Measurements from ENCODE around the gene CREG2.
"Not testable (repeated sequence)": the region's sequence is repeated elsewhere in the genome, so short reads cannot be mapped to it uniquely, and the experiment has no call there.

The CREG2 gene

GRCh38 chr2:101356521-101356920, 30.8 kb downstream of the CREG2 start:
- TF ChIP-seq, protein P1, sequence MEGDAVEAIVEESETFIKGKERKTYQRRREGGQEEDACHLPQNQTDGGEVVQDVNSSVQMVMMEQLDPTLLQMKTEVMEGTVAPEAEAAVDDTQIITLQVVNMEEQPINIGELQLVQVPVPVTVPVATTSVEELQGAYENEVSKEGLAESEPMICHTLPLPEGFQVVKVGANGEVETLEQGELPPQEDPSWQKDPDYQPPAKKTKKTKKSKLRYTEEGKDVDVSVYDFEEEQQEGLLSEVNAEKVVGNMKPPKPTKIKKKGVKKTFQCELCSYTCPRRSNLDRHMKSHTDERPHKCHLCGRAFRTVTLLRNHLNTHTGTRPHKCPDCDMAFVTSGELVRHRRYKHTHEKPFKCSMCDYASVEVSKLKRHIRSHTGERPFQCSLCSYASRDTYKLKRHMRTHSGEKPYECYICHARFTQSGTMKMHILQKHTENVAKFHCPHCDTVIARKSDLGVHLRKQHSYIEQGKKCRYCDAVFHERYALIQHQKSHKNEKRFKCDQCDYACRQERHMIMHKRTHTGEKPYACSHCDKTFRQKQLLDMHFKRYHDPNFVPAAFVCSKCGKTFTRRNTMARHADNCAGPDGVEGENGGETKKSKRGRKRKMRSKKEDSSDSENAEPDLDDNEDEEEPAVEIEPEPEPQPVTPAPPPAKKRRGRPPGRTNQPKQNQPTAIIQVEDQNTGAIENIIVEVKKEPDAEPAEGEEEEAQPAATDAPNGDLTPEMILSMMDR (IDR thresholded peaks at IDR 0.05; ENCODE audit: insufficient read depth, low read depth, low read length, missing control alignments): no peak
- H3K4me3 ChIP-seq (ENCODE audit: low read length): no peak overlapping the region
- DNase-seq (ENCODE audit: low read depth): peak; percentile 48

- H3K4me3 ChIP-seq (ENCODE audit: low read length): no peak overlapping the region
- DNase-seq (ENCODE audit: low read depth): no peak
- TF ChIP-seq, protein P1 (IDR thresholded peaks at IDR 0.05; ENCODE audit: insufficient read depth, low read depth, low read length, missing control alignments): no peak
Measured at GRCh38 chr2:101356055-101356454, 31.2 kb downstream of the CREG2 start.

GRCh38 chr2:101355401-101356054, 31.8 kb downstream of the CREG2 start:
- TF ChIP-seq, protein P1 (IDR thresholded peaks at IDR 0.05; ENCODE audit: insufficient read depth, low read depth, low read length, missing control alignments): no peak
- H3K4me3 ChIP-seq (ENCODE audit: low read length): no peak overlapping the region
- DNase-seq (ENCODE audit: low read depth): peak; percentile 68

- TF ChIP-seq, protein P1 (IDR thresholded peaks at IDR 0.05; ENCODE audit: insufficient read depth, low read depth, low read length, missing control alignments): no peak
- H3K4me3 ChIP-seq (ENCODE audit: low read length): no peak overlapping the region
- DNase-seq (ENCODE audit: low read depth): no peak
Measured at GRCh38 chr2:101354420-101355311, 32.6 kb downstream of the CREG2 start.

- H3K4me3 ChIP-seq (ENCODE audit: low read length); DNase-seq (ENCODE audit: low read depth): not testable (repeated sequence)
Measured at GRCh38 chr2:101352631-101353030, 34.7 kb downstream of the CREG2 start.

DNA sequence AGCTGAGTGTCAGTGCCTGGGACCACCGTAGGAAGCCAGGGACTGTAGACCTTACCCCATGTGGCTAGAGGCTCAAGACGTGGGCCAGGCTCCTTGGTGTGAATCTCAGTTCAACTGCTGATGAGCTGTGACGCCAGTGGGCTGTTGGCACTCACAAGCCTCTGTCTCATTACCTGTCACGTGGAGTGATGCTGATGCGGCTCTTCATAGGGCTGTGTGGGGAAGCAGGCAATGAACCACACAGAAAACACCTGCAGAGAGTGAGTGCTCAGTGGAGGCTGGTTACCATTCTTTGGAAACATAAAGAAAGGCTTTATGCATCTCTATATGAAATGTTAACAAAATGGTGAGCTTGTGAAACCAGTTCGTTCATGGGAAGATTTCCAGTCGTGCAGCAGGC, 36.1 kb downstream of the CREG2 start:
- TF ChIP-seq, protein P1 (IDR thresholded peaks at IDR 0.05; ENCODE audit: insufficient read depth, low read depth, low read length, missing control alignments): no peak
- no peak for DNase-seq (ENCODE audit: low read depth)
- no peak overlapping the region for H3K4me3 ChIP-seq (ENCODE audit: low read length)

DNA sequence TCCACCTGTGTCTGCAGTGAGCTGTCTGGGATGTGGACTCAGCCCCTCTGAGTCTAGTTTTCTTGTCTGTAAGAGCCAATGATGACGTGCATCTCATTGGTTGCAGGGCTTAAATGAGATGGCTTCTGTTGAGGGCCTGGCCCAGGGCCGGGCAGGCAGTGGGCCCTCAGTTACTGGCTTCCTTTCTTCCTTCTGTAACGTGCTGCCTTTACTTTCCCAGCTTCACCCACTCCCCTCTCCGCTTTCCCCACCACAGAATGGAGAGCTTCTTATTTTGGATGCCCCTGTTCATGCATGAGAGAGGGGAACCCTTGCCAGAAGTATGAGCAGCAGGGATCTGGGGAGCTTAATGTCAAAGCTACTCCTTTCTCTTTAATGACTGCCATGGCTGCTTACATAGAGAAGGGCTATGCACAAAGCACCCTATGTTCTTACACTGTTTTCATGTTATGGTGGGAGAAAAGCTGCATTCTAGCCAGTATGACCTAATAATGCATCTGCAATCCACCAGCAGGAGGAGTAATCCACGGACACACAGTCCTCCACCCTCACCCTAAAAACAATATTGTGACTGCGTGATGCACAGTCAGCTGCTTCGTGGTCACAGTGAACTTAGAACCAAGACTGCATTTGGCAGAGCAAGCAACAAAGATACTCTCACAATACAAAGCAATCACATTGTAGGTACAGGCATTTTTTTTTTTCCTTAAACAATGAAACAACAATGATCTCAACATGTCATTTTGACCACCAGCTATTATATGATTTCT, 37.2 kb downstream of the CREG2 start:
- TF ChIP-seq, protein P1 (IDR thresholded peaks at IDR 0.05; ENCODE audit: insufficient read depth, low read depth, low read length, missing control alignments): peak; percentile 30
- no peak overlapping the region for H3K4me3 ChIP-seq (ENCODE audit: low read length)
- DNase-seq (ENCODE audit: low read depth): peak; percentile 40
